H1 (cell line): ENCODE measurements around the gene LIMS1. TPM values are rescaled to one million over a fixed set of nuclear protein-coding genes. Genes with fewer than 3 reads are reported as not detected.

Source experiments
- CTCF ChIA-PET: fragments of 300-600 bp; sonication (Branson Sonifier 250); formaldehyde crosslinking; loops from one replicate; lab custom pipeline; 2021; ENCODE audit not compliant: partially characterized antibody; lab: Charles Lee
- POLR2A ChIA-PET: fragments of 300-600 bp; sonication (Branson Sonifier 250); formaldehyde crosslinking; loops from one replicate; lab custom pipeline; 2021; ENCODE audit warnings: inconsistent platforms; ENCODE audit not compliant: partially characterized antibody; lab: Charles Lee
- DNase-seq, 2 experiments: peaks; one replicate each; pipeline versions ENCODE4 v3.0.0 to v3.0.0-alpha.2; 2010 to 2022; ENCODE audit warnings: low spot score in 2 of 2, low read depth in 1 of 2, mixed read lengths in 1 of 2
- FAIRE-seq: peaks from 2 replicates; lab custom pipeline; 2011; peaks lifted over from hg19 to GRCh38; lab: Jason Lieb, UNC
- H2AFZ ChIP-seq: 2 replicates; pipeline ENCODE4 v1.8.1; 2012; ENCODE audit warnings: low read length, inconsistent platforms
- H2AK5ac ChIP-seq: 2 replicates; pipeline ENCODE4 v1.6.1; 2013; ENCODE audit warnings: low read depth, low read length
- H2BK120ac ChIP-seq: replicated peaks from 2 replicates; pipeline ENCODE3; 2013; ENCODE audit warnings: low read depth, low read length, inconsistent platforms
- H2BK12ac ChIP-seq: 2 replicates; pipeline ENCODE4 v1.6.1; 2013; ENCODE audit warnings: low read depth, low read length
- H2BK15ac ChIP-seq: 2 replicates; pipeline ENCODE4 v1.6.1; 2013; ENCODE audit warnings: low read length
- H2BK20ac ChIP-seq: 2 replicates; pipeline ENCODE4 v1.6.1; 2013; ENCODE audit warnings: low read length
- H2BK5ac ChIP-seq: 2 replicates; pipeline ENCODE4 v1.6.1; 2013; ENCODE audit warnings: low read depth, low read length
- H3K14ac ChIP-seq: 2 replicates; pipeline ENCODE4 v1.6.1; 2013; ENCODE audit warnings: inconsistent platforms; ENCODE audit not compliant: insufficient read length
- H3K18ac ChIP-seq: 2 replicates; pipeline ENCODE4 v1.6.1; 2013; ENCODE audit warnings: low read length; ENCODE audit errors: extremely low read depth
- H3K23ac ChIP-seq: 2 replicates; pipeline ENCODE4 v1.6.1; 2013; ENCODE audit warnings: inconsistent platforms; ENCODE audit not compliant: insufficient read length
- H3K23me2 ChIP-seq: 2 replicates; pipeline ENCODE4 v1.6.1; 2013; ENCODE audit warnings: low read depth, low read length
- H3K27ac ChIP-seq: 2 replicates; pipeline ENCODE4 v1.6.1; 2011; ENCODE audit warnings: low read depth, low read length, inconsistent platforms
- H3K27me3 ChIP-seq, 4 experiments: replicated peaks in 1 of 4; 1 replicate in 1 of 4; 2 replicates in 3 of 4; pipeline versions ENCODE4 v1.6.1 to v1.8.1; 2011 to 2013; ENCODE audit warnings: low read length in 3 of 4, mild to moderate bottlenecking in 3 of 4, inconsistent platforms in 2 of 4, mixed read lengths in 2 of 4, moderate library complexity in 1 of 4; ENCODE audit not compliant: control insufficient read depth in 3 of 4, insufficient read depth in 3 of 4; ENCODE audit errors: extremely low read depth in 1 of 4
- H3K36me3 ChIP-seq, 4 experiments: 2 replicates each; pipeline versions ENCODE4 v1.6.1 to v1.8.1; 2011 to 2013; ENCODE audit warnings: mild to moderate bottlenecking in 4 of 4, low read length in 3 of 4, moderate library complexity in 2 of 4, control low read depth in 1 of 4, inconsistent platforms in 1 of 4; ENCODE audit not compliant: insufficient read depth in 4 of 4, control insufficient read depth in 2 of 4
- H3K4ac ChIP-seq: replicated peaks from 2 replicates; pipeline ENCODE3; 2013; ENCODE audit warnings: low read length, low read depth, mixed read lengths, inconsistent platforms; ENCODE audit not compliant: insufficient read length
- H3K4me1 ChIP-seq, 4 experiments: replicated peaks in 1 of 4; 1 replicate in 1 of 4; 2 replicates in 3 of 4; pipeline versions ENCODE4 v1.6.1 to v1.8.1; 2011 to 2013; ENCODE audit warnings: low read length in 3 of 4, inconsistent platforms in 2 of 4, mixed read lengths in 1 of 4; ENCODE audit not compliant: insufficient read depth in 4 of 4, control insufficient read depth in 3 of 4
- H3K4me2 ChIP-seq, 2 experiments: 2 replicates each; pipeline versions ENCODE4 v1.6.1 to v1.8.1; 2011 to 2013; ENCODE audit warnings: low read depth in 2 of 2, low read length in 2 of 2, control low read depth in 1 of 2, inconsistent platforms in 1 of 2, mild to moderate bottlenecking in 1 of 2; ENCODE audit not compliant: insufficient read depth in 1 of 2
- H3K4me3 ChIP-seq, 4 experiments: fragments of 200-600, 300-600 bp in 1 of 4; sonication (generic), shearing (Covaris generic), sonication (Bioruptor Twin) in 1 of 4; 2 replicates each; pipeline versions ENCODE4 v1.5.1 to v1.8.1; 2011 to 2016; ENCODE audit warnings: low read length in 4 of 4, low read depth in 3 of 4, control low read depth in 2 of 4, inconsistent platforms in 2 of 4, mild to moderate bottlenecking in 2 of 4, mixed read lengths in 1 of 4, moderate library complexity in 1 of 4; ENCODE audit not compliant: insufficient read depth in 2 of 4; ENCODE audit errors: extremely low read depth in 1 of 4
- H3K56ac ChIP-seq: replicated peaks from 2 replicates; pipeline ENCODE3; 2013; ENCODE audit warnings: low read depth, mild to moderate bottlenecking, mixed read lengths, low read length, inconsistent platforms; ENCODE audit not compliant: insufficient read length
- H3K79me1 ChIP-seq: 2 replicates; pipeline ENCODE4 v1.6.1; 2013; ENCODE audit warnings: low read depth, low read length, control low read depth
- H3K79me2 ChIP-seq, 2 experiments: 2 replicates each; pipeline versions ENCODE4 v1.6.1 to v1.8.1; 2012 to 2013; ENCODE audit warnings: low read length in 2 of 2, mild to moderate bottlenecking in 2 of 2, inconsistent platforms in 1 of 2; ENCODE audit not compliant: insufficient read depth in 2 of 2, control insufficient read depth in 1 of 2
- H3K9ac ChIP-seq, 4 experiments: replicated peaks in 1 of 4; 1 replicate in 1 of 4; 2 replicates in 3 of 4; pipeline versions ENCODE4 v1.6.1 to v1.8.1; 2011 to 2013; ENCODE audit warnings: low read depth in 3 of 4, low read length in 3 of 4, control low read depth in 2 of 4, mild to moderate bottlenecking in 2 of 4, moderate library complexity in 2 of 4, inconsistent platforms in 1 of 4; ENCODE audit errors: extremely low read depth in 1 of 4
- H3K9me3 ChIP-seq, 2 experiments: 2 replicates each; pipeline versions ENCODE4 v1.6.1 to v1.8.1; 2012 to 2013; ENCODE audit warnings: mild to moderate bottlenecking in 2 of 2, moderate library complexity in 2 of 2, control low read depth in 1 of 2, inconsistent platforms in 1 of 2, low read depth in 1 of 2, low read length in 1 of 2, mixed read lengths in 1 of 2; ENCODE audit not compliant: insufficient read depth in 2 of 2
- H4K20me1 ChIP-seq, 2 experiments: replicated peaks in 1 of 2; 2 replicates each; pipeline versions ENCODE3 to v1.8.1; 2011 to 2013; ENCODE audit warnings: inconsistent platforms in 2 of 2, low read length in 2 of 2, mild to moderate bottlenecking in 1 of 2; ENCODE audit not compliant: insufficient read depth in 2 of 2, control insufficient read depth in 1 of 2
- H4K5ac ChIP-seq: 2 replicates; pipeline ENCODE4 v1.6.1; 2013; ENCODE audit warnings: low read length, low read depth, mixed read lengths, inconsistent platforms; ENCODE audit not compliant: insufficient read length
- H4K8ac ChIP-seq: 2 replicates; pipeline ENCODE4 v1.8.0; 2013; ENCODE audit warnings: mild to moderate bottlenecking, moderate library complexity, low read length, inconsistent platforms; ENCODE audit not compliant: insufficient read depth; ENCODE audit errors: extremely low read depth
- H4K91ac ChIP-seq: replicated peaks from 2 replicates; pipeline ENCODE3; 2013; ENCODE audit warnings: low read length, mixed read lengths, inconsistent platforms; ENCODE audit not compliant: insufficient read length
- EZH2 ChIP-seq: fragments of 200-600 bp; sonication (generic); IDR thresholded peaks from 2 replicates; pipeline ENCODE4 v1.7.1; 2012; ENCODE audit warnings: low read depth, mild to moderate bottlenecking, moderate library complexity, low read length, inconsistent platforms; ENCODE audit not compliant: severe bottlenecking
- KDM5A ChIP-seq: fragments of 200-600 bp; IDR thresholded peaks from 2 replicates; pipeline ENCODE4 v1.7.1; 2012; ENCODE audit warnings: mild to moderate bottlenecking, low read length, inconsistent platforms, mixed read lengths
- TBP ChIP-seq: IDR thresholded peaks from 2 replicates; pipeline ENCODE4 v1.6.1; 2011; ENCODE audit warnings: low read depth, low read length, improper control_type of control experiment
- WGBS, 2 experiments: shearing (Covaris generic) in 1 of 2; methylation state at CpG; one replicate each; pipeline versions ENCODE4 v1.1.6 to v1.1.7; 2013 to 2015; ENCODE audit warnings: low lambda C conversion rate in 2 of 2, mixed read lengths in 2 of 2, inconsistent platforms in 1 of 2, low coverage in 1 of 2, missing lambda C conversion rate in 1 of 2; ENCODE audit not compliant: insufficient replicate concordance in 2 of 2, insufficient coverage in 1 of 2, insufficient read length in 1 of 2; ENCODE audit errors: extremely low coverage in 1 of 2, missing lambda C conversion rate in 1 of 2; 5-methylcytosine and 5-hydroxymethylcytosine counted together
- polyA plus RNA-seq, 7 experiments: library from polyadenylated mRNA; depleted of rRNA in 3 of 7; stranded (reverse) in 5 of 7; unstranded in 2 of 7; fragments of >200 nt in 5 of 7; fragments of 200-250 nt in 2 of 7; gene quantifications; 1 replicate in 5 of 7; 2 replicates in 1 of 7; 4 replicates in 1 of 7; pipeline versions ENCODE4 v1.2.1 to v1.2.3, GENCODE V29; 2011 to 2013; ENCODE audit warnings: missing spikeins in 2 of 7, mixed read lengths in 2 of 7
- total RNA-seq: library from RNA; stranded (reverse); fragmentation: NEBNext Ultra II Directional; extraction: Animal tissue kit (Norgen Biotek cat#: 25700); gene quantifications from 2 replicates; pipeline ENCODE4 v1.2.1, GENCODE V29; 2021

LIMS1 gene
- total and polyA plus RNA-seq, 2 of the 8 experiments (the other 6 are each of a cell fraction or from before 2014, with no cell fraction given) = 24.1 to 36.7 TPM

DNA sequence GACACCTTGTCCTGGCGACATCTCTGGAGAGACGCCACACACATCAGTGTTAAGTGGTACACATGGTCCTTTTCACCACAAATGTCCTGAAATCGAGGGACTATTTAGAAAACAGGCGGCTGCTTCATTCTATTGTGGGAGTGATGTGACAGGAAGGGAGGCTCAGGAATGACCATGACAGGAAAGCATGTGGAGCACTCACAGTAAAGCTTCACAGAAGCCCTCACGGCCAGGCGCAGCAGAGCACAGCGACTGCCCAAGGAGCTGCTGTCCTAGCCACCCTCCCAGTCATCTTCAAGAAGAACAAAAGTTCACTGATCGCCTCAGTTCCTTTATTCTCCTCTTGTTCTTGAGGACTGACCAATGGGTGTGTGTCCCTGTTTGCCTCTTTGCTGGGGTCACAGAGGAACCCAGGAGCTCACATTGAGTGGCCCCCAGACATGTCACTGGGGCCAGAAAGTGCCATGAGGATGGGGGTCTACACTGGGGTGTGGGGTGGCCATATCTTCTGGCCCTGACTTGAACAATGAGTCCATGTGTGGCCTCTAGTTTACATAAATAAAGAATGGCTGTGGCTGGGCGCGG, 100.4 kb downstream of the LIMS1 start:
- no peak overlapping the region for H2BK15ac ChIP-seq
- H3K4me3 ChIP-seq = no peak overlapping the region
- H3K4me2 ChIP-seq = no peak overlapping the region
- no peak overlapping the region for H2AK5ac ChIP-seq
- no peak overlapping the region for H2AFZ ChIP-seq
- peak overlapping the region; percentile 14; the same call in 1 of the 2 replicates for H2BK12ac ChIP-seq
- H3K4me1 ChIP-seq = peaks cover 0 to 8% (median 3%) of the 10 kb centered on the region in 4 experiments; a peak in 3 of 7 replicates
- 75% methylated on average over 10 of the region's 10 CpGs; no CpG with 5 or more reads in 1 of the 2 experiments for WGBS, 2 experiments
- no peaks in the 10 kb centered on the region for H3K27me3 ChIP-seq
- POLR2A ChIA-PET = no interaction called here
- no peaks in the 10 kb centered on the region for H3K23me2 ChIP-seq
- H3K23ac ChIP-seq = no peak overlapping the region
- no peaks in the 10 kb centered on the region for H3K9me3 ChIP-seq
- no peak overlapping the region for H4K8ac ChIP-seq
- H3K56ac ChIP-seq = no peak overlapping the region
- H4K91ac ChIP-seq = no peak overlapping the region
- no peak overlapping the region for H3K14ac ChIP-seq
- H3K9ac ChIP-seq = no peak overlapping the region
- no peak overlapping the region for H3K4ac ChIP-seq
- DNase-seq (no peak), FAIRE-seq (no peak)
- CTCF ChIA-PET = interaction anchor here (0.6 to 8.1 kb wide), 13 partner anchors 8 to 407 kb away, joined by 3 to 167 read pairs (median 4); no protein-coding TSS in a partner anchor
- no peak overlapping the region for H2BK120ac ChIP-seq
- H3K27ac ChIP-seq = no peak overlapping the region
- no peaks in the 10 kb centered on the region for H3K36me3 ChIP-seq
- H3K79me2 ChIP-seq = peaks cover 0 to 6% of the 10 kb centered on the region in 2 experiments; a peak in 1 of 4 replicates
- no peak overlapping the region for H2BK20ac ChIP-seq
- H3K18ac ChIP-seq = no peak overlapping the region
- peak overlapping the region; percentile 31; the same call in 1 of the 2 replicates for H2BK5ac ChIP-seq
- no peak overlapping the region for H4K5ac ChIP-seq
- no peaks in the 10 kb centered on the region; the same call in 1 of the 2 replicates for H3K79me1 ChIP-seq
- H4K20me1 ChIP-seq = peaks cover 0 to 3% of the 10 kb centered on the region in 2 experiments
- no peak for TF ChIP-seq KDM5A
- no peak for TF ChIP-seq EZH2
- TF ChIP-seq TBP = no peak
